Central memory CD4-positive, alpha-beta T cell (primary cell): ENCODE data around the gene HIKESHI.

Experiments used
- DNase-seq: peaks from one replicate; pipeline ENCODE4 v3.0.0; 2022

HIKESHI gene

DNA sequence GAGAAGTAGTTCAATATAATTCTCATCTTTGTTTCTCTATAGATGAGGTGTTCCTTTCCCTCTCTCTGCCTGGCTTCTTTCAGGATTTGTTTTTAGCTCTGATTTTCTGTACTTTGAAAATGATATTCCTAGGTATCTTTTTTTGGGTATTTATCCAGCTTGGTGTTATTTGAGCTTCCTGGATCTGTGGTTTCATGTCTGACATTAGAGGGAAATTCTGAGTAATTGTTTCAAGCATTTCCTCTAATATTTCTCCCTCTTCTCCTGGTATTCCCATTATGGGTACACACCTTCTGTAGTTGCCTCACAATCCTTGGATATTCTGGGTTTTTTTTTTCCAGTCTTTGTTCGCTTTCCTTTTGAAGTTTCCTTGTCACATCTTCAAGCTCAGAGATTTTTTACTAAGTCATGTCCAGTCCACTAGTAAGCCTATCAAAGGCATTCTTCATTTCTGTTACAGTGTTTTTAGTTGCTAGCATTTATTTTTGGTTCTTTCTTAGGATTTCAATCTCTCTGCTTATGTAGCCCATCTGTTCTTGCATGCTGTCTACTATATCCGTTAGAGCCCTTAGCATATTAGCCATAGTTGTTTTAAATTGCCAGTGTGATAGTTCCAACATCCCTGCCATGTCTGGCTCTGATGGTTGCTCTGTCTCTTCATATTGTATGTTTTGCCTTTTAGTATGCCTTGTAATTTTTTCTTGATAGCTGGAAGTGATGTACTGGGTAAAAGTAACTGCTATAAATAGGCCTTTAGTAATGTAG, 78.4 kb downstream of the HIKESHI start:
- DNase-seq, result no peak

DNA sequence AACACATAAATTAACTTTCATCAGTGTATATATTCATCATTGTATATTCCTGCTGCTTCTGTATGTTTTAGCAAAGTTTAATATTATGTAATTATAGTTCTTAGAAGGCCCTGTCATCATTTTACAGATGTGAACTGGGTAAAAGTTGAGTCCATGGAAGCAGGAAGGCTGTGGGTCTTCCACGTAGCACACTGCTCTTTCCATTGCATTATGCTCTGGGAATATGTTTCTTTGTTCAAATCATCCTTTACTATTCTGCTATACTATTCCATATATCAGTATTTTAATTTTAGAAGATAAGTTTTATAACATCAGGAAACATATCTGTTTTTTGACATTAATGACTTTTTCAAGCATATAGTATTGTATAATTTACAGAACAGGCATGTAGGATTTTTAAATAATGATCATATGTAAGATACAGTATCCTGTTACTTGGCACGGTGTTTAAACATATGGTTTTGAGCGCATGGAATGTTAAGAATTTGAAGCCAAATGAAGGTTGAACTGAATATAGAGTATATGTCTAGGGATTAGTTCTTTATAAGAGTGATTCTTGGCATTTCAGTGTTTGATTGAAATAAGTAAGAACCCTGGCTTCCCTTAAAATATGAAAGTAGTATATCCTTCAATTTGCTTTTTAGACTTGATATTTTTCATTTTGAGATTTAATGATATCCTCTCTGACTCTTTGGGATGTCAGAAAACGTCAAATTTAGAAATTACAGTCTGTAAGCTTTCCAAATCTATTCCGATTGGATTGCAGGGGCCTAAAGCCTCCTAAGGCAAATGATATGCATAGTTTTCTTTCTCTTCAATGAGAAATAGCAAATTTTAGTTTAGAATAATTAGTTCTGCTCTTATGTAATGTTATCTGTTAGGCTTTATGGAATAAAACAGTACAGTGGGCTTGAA, 81.3 kb downstream of the HIKESHI start:
- DNase-seq, result no peak

DNA sequence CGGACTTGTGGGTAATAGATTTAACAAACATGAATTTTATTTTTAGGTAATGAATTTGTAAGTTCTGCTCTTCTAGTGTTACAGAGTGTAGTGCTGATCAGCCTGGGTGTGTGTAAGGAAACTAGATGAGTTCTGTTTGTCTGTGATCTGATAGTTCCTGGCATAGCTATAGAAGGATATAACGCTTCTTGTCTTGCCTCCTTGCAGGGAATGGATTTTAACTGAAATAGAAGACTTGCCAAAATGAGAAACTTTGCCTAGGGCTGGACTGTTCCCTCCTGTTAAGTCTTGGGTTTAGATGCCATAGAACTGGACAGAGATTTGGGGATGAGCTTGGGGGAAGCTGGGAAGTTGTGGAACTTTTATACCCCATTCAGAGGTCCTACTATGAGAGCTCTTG, 84.2 kb downstream of the HIKESHI start:
- DNase-seq, result no peak

DNA sequence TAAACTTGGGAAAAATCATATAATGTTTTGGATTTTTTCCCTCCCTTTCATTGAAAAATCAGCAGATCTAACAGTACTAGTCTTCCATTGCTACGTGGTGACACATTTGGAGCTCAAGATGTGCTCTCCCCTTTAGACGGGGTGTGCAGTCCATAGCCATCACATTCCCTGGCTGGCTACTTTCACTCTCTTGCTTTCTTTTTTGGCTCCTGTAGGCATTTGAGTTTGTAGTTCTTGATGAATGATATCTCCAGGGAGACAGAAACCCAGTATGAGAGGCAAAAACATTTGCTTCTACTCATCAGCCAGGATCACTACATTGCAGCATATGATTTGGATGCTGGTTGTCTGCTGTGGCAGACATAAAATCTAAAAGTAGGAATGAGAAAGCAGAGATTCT, 84.7 kb downstream of the HIKESHI start:
- DNase-seq, result no peak

DNA sequence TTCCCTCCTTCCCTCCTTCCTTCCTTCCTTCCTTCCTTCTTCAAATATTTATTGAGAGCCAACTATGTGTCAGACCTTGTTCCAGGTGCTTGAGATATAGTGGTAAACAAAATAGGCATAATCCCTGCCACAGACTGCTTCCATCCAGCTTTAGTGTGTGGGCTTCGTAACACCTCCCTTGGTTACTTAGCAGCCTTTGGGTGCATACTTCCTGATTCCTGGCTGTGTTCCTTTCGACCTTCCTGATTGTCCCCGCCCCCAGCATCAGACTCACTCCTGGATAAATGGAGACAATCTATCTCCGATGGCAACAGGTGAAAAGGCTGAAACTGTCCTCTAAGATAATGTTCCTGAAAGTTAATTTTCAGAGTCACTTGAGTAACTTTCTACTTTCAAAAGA, 86.2 kb downstream of the HIKESHI start:
- no peak for DNase-seq

DNA sequence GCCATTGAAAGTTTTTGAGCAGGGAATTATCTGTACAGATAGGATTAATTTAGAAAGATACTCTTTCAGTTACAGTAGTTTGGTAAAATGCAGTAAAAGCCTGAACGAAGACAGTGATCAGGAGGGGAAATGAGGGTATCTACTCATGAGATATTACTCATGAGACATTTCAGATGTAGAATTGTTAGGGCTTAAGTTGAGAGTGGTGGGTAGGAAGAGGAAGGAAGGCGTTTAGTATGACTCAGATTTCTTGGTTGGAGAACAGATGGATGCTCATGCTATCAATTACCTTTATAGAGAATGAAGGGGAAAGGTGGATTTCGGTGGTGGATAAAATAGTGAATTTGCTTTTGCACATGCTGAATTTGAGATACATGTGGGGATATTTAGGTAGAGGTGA, 88.4 kb downstream of the HIKESHI start:
- no peak for DNase-seq

DNA sequence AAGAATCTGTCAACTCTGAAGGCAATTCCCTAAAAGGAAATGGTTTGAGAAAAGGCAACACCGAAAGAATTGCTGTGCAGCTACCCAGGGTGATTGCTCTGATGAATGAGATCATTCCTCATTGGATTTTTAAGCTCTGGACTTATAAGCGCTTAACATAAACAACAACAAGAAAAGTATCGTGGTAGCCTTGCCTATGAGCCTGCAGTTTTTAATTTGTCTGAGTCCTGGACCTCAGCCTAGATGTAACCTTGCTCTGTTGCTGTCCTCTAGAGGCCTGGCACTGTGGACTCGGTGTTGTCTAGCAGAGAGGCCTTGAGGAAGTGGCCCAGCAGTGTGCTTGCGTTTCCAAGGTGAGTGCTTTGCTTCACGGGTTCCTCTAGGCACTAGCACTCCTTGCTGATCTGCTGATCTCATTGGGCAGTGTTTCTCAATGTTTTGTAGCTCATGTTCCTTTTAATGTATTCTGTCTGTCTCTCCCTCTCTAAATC, 93.1 kb downstream of the HIKESHI start:
- DNase-seq, result no peak
